Testis (tissue), 3 donors: ENCODE measurements around the gene MATCAP1. TPM values are rescaled to one million over a fixed set of nuclear protein-coding genes. Genes with fewer than 3 reads are reported as not detected.

ENCODE experiments used
- DNase-seq: peaks from one replicate; pipeline ENCODE4 v3.0.0-alpha.2; 2019
- H3K27ac ChIP-seq, 2 donors: fragments of 200-600 bp; sonication (generic); one replicate each; pipeline ENCODE4 v1.5.1; 2019
- H3K27me3 ChIP-seq: fragments of 200-600 bp; sonication (generic); one replicate; pipeline ENCODE4 v1.5.1; 2019
- H3K36me3 ChIP-seq: fragments of 200-600 bp; sonication (generic); one replicate; pipeline ENCODE4 v1.5.1; 2017; ENCODE audit warnings: low read depth; ENCODE audit errors: missing control alignments
- H3K4me1 ChIP-seq: fragments of 200-600 bp; sonication (generic); one replicate; pipeline ENCODE4 v1.5.1; 2019
- H3K4me3 ChIP-seq, 2 donors: fragments of 200-600 bp; sonication (generic); one replicate each; pipeline ENCODE4 v1.5.1; 2017 to 2019
- H3K9me3 ChIP-seq: fragments of 200-600 bp; sonication (generic); one replicate; pipeline ENCODE4 v1.5.1; 2017
- CTCF ChIP-seq, 3 experiments: fragments of 450-650 bp in 2 of 3; fragments of 200-600 bp in 1 of 3; sonication (generic) in 1 of 3; IDR thresholded peaks; one replicate each; pipeline ENCODE4 v1.5.1; 2016 to 2019; ENCODE audit warnings: antibody characterized with exemption in 3 of 3, mild to moderate bottlenecking in 2 of 3, moderate library complexity in 1 of 3
- POLR2A ChIP-seq: fragments of 450-650 bp; IDR thresholded peaks from one replicate; pipeline ENCODE4 v1.6.1; 2017; ENCODE audit warnings: antibody characterized with exemption, mild to moderate bottlenecking, moderate library complexity
- WGBS, 2 donors: methylation state at CpG; one replicate each; pipeline ENCODE4 v1.1.5; 2018; 5-methylcytosine and 5-hydroxymethylcytosine counted together
- intact Hi-C: fragments of 100-400 bp; cut with DNase I; formaldehyde crosslinking; loops from one replicate; pipeline ENCODE4 v1.15.1; 2023; ENCODE audit warnings: low total_unique reads
- polyA plus RNA-seq: library from polyadenylated mRNA; stranded (reverse); fragments of 350-450 nt; fragmentation: Illumina TruSeq; extraction: RNeasy Lipid Tissue Mini Kit (QIAGEN cat#74804); gene quantifications from one replicate; pipeline ENCODE4 v1.2.3, GENCODE V29; 2014; ENCODE audit warnings: low read depth, low replicate concordance; ENCODE audit not compliant: insufficient read depth
- total RNA-seq, 2 donors: library from RNA; depleted of rRNA; stranded (reverse); fragments of >200 nt; gene quantifications; one replicate each; pipeline ENCODE4 v1.2.3, GENCODE V29; 2016

Gene MATCAP1
- total and polyA plus RNA-seq, 3 donors from 2014 or later, result 44.6 to 89.4 (median 65.1) TPM

- intact Hi-C loops, result no loop called here
- 81 to 84% methylated on average over 4 to 5 of the region's 5 CpGs for WGBS, 2 donors
- Histone ChIP-seq H3K36me3 (no peaks in the 10 kb centered on the region), H3K4me3 (no peak overlapping the region), H3K4me1 (peaks cover 31% of the 10 kb centered on the region), H3K9me3 (no peaks in the 10 kb centered on the region), H3K27ac (no peak overlapping the region), H3K27me3 (no peaks in the 10 kb centered on the region)
- no peak for DNase-seq
- TF ChIP-seq CTCF (IDR thresholded peaks at IDR 0.05), result no peak
- no peak for TF ChIP-seq POLR2A
Measured at GRCh38 chr16:67166598-67167168, 17.1 kb downstream of the MATCAP1 start.

GRCh38 chr16:67166110-67166547, 17.6 kb downstream of the MATCAP1 start:
- no peak for DNase-seq

DNA sequence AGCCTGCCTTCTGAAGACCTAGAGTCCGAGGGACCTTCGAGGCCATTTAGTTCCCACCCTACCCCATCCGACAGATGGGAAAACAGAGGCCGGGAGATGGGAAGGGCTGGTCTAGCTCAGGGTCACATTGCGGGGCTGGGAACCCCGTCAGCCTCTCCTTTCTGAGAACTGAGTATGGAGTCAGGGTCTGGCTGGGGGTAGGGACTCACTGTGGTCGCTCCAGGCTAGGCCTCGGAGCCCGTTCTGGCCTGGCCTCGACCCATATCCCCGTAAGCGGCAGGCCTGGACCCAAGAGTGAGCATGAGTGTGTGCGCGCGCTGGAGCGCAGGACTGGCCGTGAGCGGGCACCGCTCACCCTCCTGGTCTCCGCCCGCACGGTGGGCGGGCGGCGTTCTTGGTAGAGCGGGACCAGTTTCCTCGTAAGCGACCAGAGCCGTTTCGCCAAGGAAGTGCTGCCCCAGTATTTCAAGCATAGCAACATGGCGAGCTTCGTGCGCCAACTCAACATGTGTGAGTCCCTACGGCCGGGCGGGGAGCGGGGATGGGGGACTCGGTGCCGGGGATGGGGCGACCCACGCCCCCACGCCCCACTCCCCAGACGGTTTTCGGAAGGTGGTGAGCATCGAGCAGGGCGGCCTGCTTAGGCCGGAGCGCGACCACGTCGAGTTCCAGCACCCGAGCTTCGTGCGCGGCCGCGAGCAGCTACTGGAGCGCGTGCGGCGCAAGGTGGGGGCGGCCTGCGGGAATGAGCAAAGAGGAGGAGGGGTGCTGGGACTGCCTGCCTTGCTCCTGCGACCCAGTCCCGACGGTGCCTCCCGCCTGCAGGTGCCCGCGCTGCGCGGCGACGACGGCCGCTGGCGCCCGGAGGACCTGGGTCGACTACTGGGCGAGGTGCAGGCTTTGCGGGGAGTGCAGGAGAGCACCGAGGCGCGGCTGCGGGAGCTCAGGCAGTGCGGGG, 18.4 kb downstream of the MATCAP1 start:
- Histone ChIP-seq H3K27me3 (no peaks in the 10 kb centered on the region), H3K4me1 (peaks cover 27% of the 10 kb centered on the region), H3K27ac (peak overlapping the region; percentile 80 to 82), H3K9me3 (no peaks in the 10 kb centered on the region), H3K4me3 (peak overlapping the region; percentile 33 to 55), H3K36me3 (no peaks in the 10 kb centered on the region)
- intact Hi-C loops, result no loop called here
- DNase-seq, result no peak
- 39 to 44% methylated on average over 15 to 81 of the region's 85 CpGs for whole genome bisulfite sequencing, 2 donors
- no peak for TF ChIP-seq POLR2A

More at GRCh38 chr16:67166110-67166547, 17.6 kb downstream of the MATCAP1 start:
- no peaks in the 10 kb centered on the region for H3K27me3 ChIP-seq
- TF ChIP-seq POLR2A (no peak), CTCF (IDR thresholded peaks at IDR 0.05) (no peak)
- H3K4me3 ChIP-seq, result no peak overlapping the region
- H3K4me1 ChIP-seq, result peaks cover 32% of the 10 kb centered on the region
- no peaks in the 10 kb centered on the region for H3K36me3 ChIP-seq
- no peaks in the 10 kb centered on the region for H3K9me3 ChIP-seq
- intact Hi-C loops, result no loop called here
- no peak overlapping the region for H3K27ac ChIP-seq
- 42 to 62% methylated on average over 6 to 18 of the region's 18 CpGs for WGBS, 2 donors

GRCh38 chr16:67164599-67165061, 19.1 kb downstream of the MATCAP1 start, which contains the start of gene HSF4:
Gene HSF4, plus strand, starts transcription at chr16:67164745. Its CDS starts 67 bp downstream, at chr16:67164812.
- TF ChIP-seq CTCF (IDR thresholded peaks at IDR 0.05) (no peak), POLR2A (no peak)
- H3K4me3 ChIP-seq, result peak within 1 kb of the TSS; percentile 33 to 55
- H3K36me3 ChIP-seq, result no peaks in the 10 kb centered on the region
- H3K9me3 ChIP-seq, result no peaks in the 10 kb centered on the region
- peak; percentile 64 for DNase-seq
- peaks cover 20% of the 10 kb centered on the region for H3K4me1 ChIP-seq
- H3K27ac ChIP-seq, result peak within 1 kb of the TSS; percentile 80 to 82
- intact Hi-C loops, result no loop called here
- H3K27me3 ChIP-seq, result no peaks in the 10 kb centered on the region
- WGBS, 2 donors, result 0 to 3% methylated on average over 6 to 37 of the region's 41 CpGs

- peaks cover 15% of the 10 kb centered on the region for H3K4me1 ChIP-seq
- H3K36me3 ChIP-seq, result no peaks in the 10 kb centered on the region
- no peak for DNase-seq
- TF ChIP-seq POLR2A, result no peak
- TF ChIP-seq CTCF (IDR thresholded peaks at IDR 0.05), result no peak
- intact Hi-C loops, result no loop called here
- WGBS, 2 donors, result 2% methylated on average over 7 to 34 of the region's 34 CpGs
- no peaks in the 10 kb centered on the region for H3K27me3 ChIP-seq
- H3K27ac ChIP-seq, result peak overlapping the region; percentile 60 to 82
- H3K9me3 ChIP-seq, result no peaks in the 10 kb centered on the region
- peak overlapping the region; percentile 33 to 55 for H3K4me3 ChIP-seq
Measured at GRCh38 chr16:67163999-67164558, 19.7 kb downstream of the MATCAP1 start.
